GM12878 (cell line): ENCODE data around the gene NOL4L. TPM values are rescaled to one million over a fixed set of nuclear protein-coding genes. Genes with fewer than 3 reads are reported as not detected.

ENCODE experiments used
- ATAC-seq: fragments of 200-7000 bp; cut with Tn5 transposase; 3 replicates; pipeline ENCODE4 v1.9.1; 2020; ENCODE audit warnings: mild to moderate bottlenecking, moderate library complexity
- BruUV-seq: library from RNA; stranded (reverse); fragments of 400-500 nt; replicated peaks from 2 replicates; lab custom pipeline; 2021; lab: Mats Ljungman, UMichigan
- CTCF ChIA-PET: fragments of 300-600 bp; sonication (Branson Sonifier 250); formaldehyde crosslinking; extraction: SDS; loops from one replicate; lab custom pipeline; 2021; ENCODE audit warnings: inconsistent platforms; lab: Yijun Ruan, JAX
- POLR2A ChIA-PET: fragments of 350-600 bp; formaldehyde crosslinking; extraction: SDS; loops from one replicate; lab custom pipeline; 2021; ENCODE audit warnings: inconsistent platforms; lab: Charles Lee
- RAD21 ChIA-PET: fragments of 300-600 bp; sonication (Branson Sonifier 250); formaldehyde crosslinking; loops from one replicate; lab custom pipeline; 2023; ENCODE audit warnings: antibody characterized with exemption; ENCODE audit not compliant: unreplicated experiment; lab: Charles Lee
- SMC1A ChIA-PET: fragments of 300-600 bp; sonication (Branson Sonifier 250); formaldehyde crosslinking; loops from one replicate; lab custom pipeline; 2023; ENCODE audit not compliant: unreplicated experiment, uncharacterized antibody; lab: Charles Lee
- DNase-seq: peaks from one replicate; pipeline ENCODE4 v3.0.0-alpha.2; 2011; ENCODE audit warnings: low read depth, low spot score
- FAIRE-seq: peaks from 3 replicates; lab custom pipeline; 2011; peaks lifted over from hg19 to GRCh38; lab: Jason Lieb, UNC
- H2AFZ ChIP-seq: 2 replicates; pipeline ENCODE4 v1.6.0; 2011; ENCODE audit warnings: low read depth, low read length, control low read depth; ENCODE audit not compliant: control insufficient read depth
- H3K27ac ChIP-seq: 2 replicates; pipeline ENCODE4 v1.5.1; 2011; ENCODE audit warnings: control low read depth; ENCODE audit not compliant: control insufficient read depth, insufficient read depth
- H3K27me3 ChIP-seq, 2 experiments: replicated peaks in 1 of 2; 2 replicates each; pipeline versions ENCODE4 v1.6.0 to v1.6.1; 2011; ENCODE audit warnings: low read length in 1 of 2; ENCODE audit not compliant: control insufficient read depth in 2 of 2, insufficient read depth in 2 of 2
- H3K36me3 ChIP-seq, 2 experiments: 2 replicates each; pipeline ENCODE4 v1.5.1; 2011; ENCODE audit warnings: low read length in 1 of 2; ENCODE audit not compliant: control insufficient read depth in 2 of 2, insufficient read depth in 2 of 2
- H3K4me1 ChIP-seq: 2 replicates; pipeline ENCODE4 v1.6.1; 2011; ENCODE audit warnings: mild to moderate bottlenecking, low read length, moderate library complexity, mixed read lengths; ENCODE audit not compliant: control insufficient read depth, insufficient read depth
- H3K4me2 ChIP-seq: 2 replicates; pipeline ENCODE4 v1.6.0; 2011; ENCODE audit warnings: control low read depth; ENCODE audit not compliant: control insufficient read depth, insufficient read depth
- H3K4me3 ChIP-seq: fragments of 200-600 bp; sonication (generic); 2 replicates; pipeline ENCODE4 v1.5.1; 2016
- H3K79me2 ChIP-seq: 2 replicates; pipeline ENCODE4 v1.6.0; 2011; ENCODE audit warnings: low read length; ENCODE audit not compliant: control insufficient read depth, insufficient read depth
- H3K9ac ChIP-seq: 2 replicates; pipeline ENCODE4 v1.8.0; 2011; ENCODE audit warnings: low read length, control low read depth, mixed read lengths; ENCODE audit not compliant: control insufficient read depth, insufficient read depth
- H3K9me3 ChIP-seq: replicated peaks from 3 replicates; pipeline ENCODE4 v1.5.1; 2011; ENCODE audit warnings: mild to moderate bottlenecking, low read length; ENCODE audit not compliant: control insufficient read depth, insufficient read depth
- H4K20me1 ChIP-seq: 2 replicates; pipeline ENCODE4 v1.6.0; 2011; ENCODE audit not compliant: control insufficient read depth, insufficient read depth
- CBX3 ChIP-seq: fragments of 200-600 bp; sonication (generic); IDR thresholded peaks from 2 replicates; pipeline ENCODE4 v1.6.1; 2016; ENCODE audit warnings: low read depth, borderline replicate concordance
- FOS ChIP-seq: IDR thresholded peaks from 3 replicates; pipeline ENCODE4 v1.6.1; 2011; ENCODE audit warnings: borderline replicate concordance; ENCODE audit not compliant: insufficient read length; ENCODE audit errors: extremely low read depth
- MYB ChIP-seq: fragments of 150-350 bp; IDR thresholded peaks from 2 replicates; pipeline ENCODE4 v1.6.1; 2014; ENCODE audit warnings: mild to moderate bottlenecking, low read depth, low read length, borderline replicate concordance
- NFYA ChIP-seq: IDR thresholded peaks from 2 replicates; pipeline ENCODE4 v1.6.1; 2011; ENCODE audit warnings: low read depth, mild to moderate bottlenecking, low read length, improper control_type of control experiment, borderline replicate concordance
- SPI1 ChIP-seq: IDR thresholded peaks from 2 replicates; pipeline ENCODE4 v1.6.1; 2011; ENCODE audit warnings: low read depth, mild to moderate bottlenecking, low read length, moderate library complexity, borderline replicate concordance; ENCODE audit not compliant: insufficient read depth
- ZBTB40 ChIP-seq: fragments of 450-650 bp; IDR thresholded peaks from 2 replicates; pipeline ENCODE4 v1.6.1; 2016; ENCODE audit warnings: mild to moderate bottlenecking, moderate library complexity, borderline replicate concordance
- ZNF217 ChIP-seq: fragments of 450-650 bp; IDR thresholded peaks from 2 replicates; pipeline ENCODE4 v1.6.1; 2017; ENCODE audit warnings: antibody characterized with exemption, mild to moderate bottlenecking
- WGBS: methylation state at CpG from one replicate; pipeline ENCODE4 v1.1.6; 2016; ENCODE audit warnings: low lambda C conversion rate; ENCODE audit not compliant: insufficient replicate concordance, insufficient coverage; ENCODE audit errors: missing lambda C conversion rate; 5-methylcytosine and 5-hydroxymethylcytosine counted together
- in situ Hi-C: fragments of 300-500 bp; cut with MboI; formaldehyde crosslinking; loops from 9 replicates; pipeline ENCODE4 v1.14.3; 2018; ENCODE audit warnings: mixed read lengths
- intact Hi-C: fragments of 100-400 bp; cut with micrococcal nuclease; formaldehyde crosslinking; loops from one replicate; pipeline ENCODE4 v1.14.2; 2022; ENCODE audit not compliant: unreplicated experiment
- polyA plus RNA-seq, 11 experiments: library from polyadenylated mRNA; depleted of rRNA in 4 of 11; unstranded in 6 of 11; stranded (reverse) in 5 of 11; fragments of >200 nt; fragmentation: Nextera tagmentation in 4 of 11; fragmentation: Illumina TruSeq in 1 of 11; extraction: Ambion mirVana in 4 of 11; extraction: Trizol in 1 of 11; gene quantifications; 1 replicate in 1 of 11; 2 replicates in 10 of 11; pipeline versions ENCODE4 v1.2.1 to v1.2.3, GENCODE V29; 2011 to 2016; ENCODE audit warnings: inconsistent platforms in 2 of 11, missing spikeins in 2 of 11, low read depth in 1 of 11
- total RNA-seq, 4 experiments: library from RNA; depleted of rRNA in 3 of 4; stranded (reverse); fragments of >200 nt in 3 of 4; fragmentation: Illumina TruSeq in 1 of 4; extraction: Trizol in 1 of 4; gene quantifications; 2 replicates each; pipeline versions ENCODE4 v1.2.1 to v1.2.3, GENCODE V29; 2013 to 2021
- TF ChIP-seq, protein P1 (sequence below): IDR thresholded peaks from 2 replicates; pipeline ENCODE4 v1.6.1; 2011; ENCODE audit warnings: low read depth, mild to moderate bottlenecking, low read length, moderate library complexity, borderline replicate concordance; ENCODE audit errors: extremely low read depth
- TF ChIP-seq, protein P2 (sequence below): fragments of 450-650 bp; formaldehyde crosslinking; IDR thresholded peaks from 2 replicates; pipeline ENCODE4 v1.4.0; 2022; ENCODE audit warnings: mild to moderate bottlenecking, moderate library complexity

The NOL4L gene
- total and polyA plus RNA-seq, 10 of the 15 experiments (the other 5 are each of a cell fraction or from before 2014, with no cell fraction given), result 2.3 to 24.0 (median 8.0) TPM

DNA sequence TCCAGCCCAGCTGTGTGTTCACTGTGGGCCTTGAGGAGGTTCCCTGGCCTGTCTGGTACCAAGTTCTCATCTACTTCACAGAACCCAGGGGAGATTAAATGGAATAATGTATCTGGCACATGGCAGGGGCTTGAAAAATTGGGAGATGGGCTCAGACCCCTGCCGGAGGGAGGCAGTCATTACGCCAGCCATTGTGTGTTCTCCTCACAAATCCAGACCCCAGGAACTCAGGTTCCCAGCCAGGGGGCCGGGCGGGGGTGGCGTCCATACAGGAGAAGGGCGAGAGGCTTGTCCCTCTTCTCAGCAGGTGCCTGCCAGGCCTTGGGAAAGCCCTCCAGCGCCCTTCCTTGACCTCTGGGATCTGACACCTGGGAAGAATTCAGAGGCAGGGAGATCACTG, 8.1 kb downstream of the NOL4L start:
- Histone ChIP-seq H4K20me1 (peaks cover 3% of the 10 kb centered on the region; the same call in 1 of the 2 replicates), H3K9me3 (no peaks in the 10 kb centered on the region), H3K27me3 (no peaks in the 10 kb centered on the region), H2AFZ (no peak overlapping the region), H3K79me2 (no peaks in the 10 kb centered on the region; the same call in none of the 2 replicates), H3K27ac (no peak overlapping the region), H3K36me3 (no peaks in the 10 kb centered on the region; a peak in 1 of 4 replicates), H3K4me2 (no peak overlapping the region), H3K9ac (no peak overlapping the region), H3K4me1 (peaks cover 7% of the 10 kb centered on the region), H3K4me3 (no peak overlapping the region)
- 51% methylated on average over 7 of the region's 7 CpGs for WGBS
- ChIA-PET POLR2A (no interaction called here), CTCF (no interaction called here), SMC1A (no interaction called here), RAD21 (interaction anchor here (0.9 kb wide), 1 partner anchor 54 kb away, joined by 3 read pairs; no protein-coding TSS in a partner anchor)
- in situ Hi-C loops, result no loop called here
- TF ChIP-seq NFYA (no peak), FOS (no peak), MYB (no peak)
- no TSS peak for BruUV-seq
- ATAC-seq (no peak), DNase-seq (no peak), FAIRE-seq (no peak)
- intact Hi-C loops, result no loop called here

DNA sequence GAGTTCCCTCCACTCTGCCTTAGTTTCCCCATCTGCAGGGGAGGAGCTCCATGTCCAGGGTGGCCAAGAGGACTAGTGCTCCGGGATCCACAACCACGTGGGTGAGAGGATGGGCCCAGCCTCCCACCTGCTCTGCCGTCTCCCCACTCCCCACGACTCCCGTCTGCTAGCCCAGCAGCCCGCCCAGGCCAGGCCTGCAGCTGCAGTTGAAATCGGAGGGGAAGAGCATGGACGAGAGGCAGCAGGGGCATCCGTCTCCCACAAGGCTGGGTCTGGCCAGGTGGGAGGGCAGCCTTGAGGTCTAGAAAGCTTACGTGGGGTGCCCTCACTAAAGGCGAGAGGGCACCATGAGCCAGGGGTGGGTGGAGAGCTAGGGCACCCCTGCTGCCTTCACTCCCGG, 8.6 kb downstream of the NOL4L start:
- POLR2A ChIA-PET, result no interaction called here
- Histone ChIP-seq H3K9me3 (no peaks in the 10 kb centered on the region), H3K79me2 (no peaks in the 10 kb centered on the region; the same call in none of the 2 replicates), H3K4me2 (no peak overlapping the region), H4K20me1 (peaks cover 3% of the 10 kb centered on the region; the same call in 1 of the 2 replicates), H3K9ac (no peak overlapping the region), H3K27ac (no peak overlapping the region), H3K36me3 (no peaks in the 10 kb centered on the region; a peak in 1 of 4 replicates), H3K4me3 (no peak overlapping the region), H3K4me1 (peaks cover 4% of the 10 kb centered on the region), H2AFZ (no peak overlapping the region), H3K27me3 (no peaks in the 10 kb centered on the region)
- RAD21 ChIA-PET, result no interaction called here
- ATAC-seq, result no peak
- no peak for FAIRE-seq
- CTCF ChIA-PET, result no interaction called here
- SMC1A ChIA-PET, result no interaction called here
- 65% methylated on average over 12 of the region's 12 CpGs for WGBS
- intact Hi-C loops, result no loop called here
- no TSS peak for BruUV-seq
- DNase-seq, result no peak
- in situ Hi-C loops, result no loop called here
- TF ChIP-seq, protein P1, sequence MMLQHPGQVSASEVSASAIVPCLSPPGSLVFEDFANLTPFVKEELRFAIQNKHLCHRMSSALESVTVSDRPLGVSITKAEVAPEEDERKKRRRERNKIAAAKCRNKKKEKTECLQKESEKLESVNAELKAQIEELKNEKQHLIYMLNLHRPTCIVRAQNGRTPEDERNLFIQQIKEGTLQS, result no peak
- TF ChIP-seq ZBTB40 (no peak), ZNF217 (no peak), SPI1 (no peak), CBX3 (no peak)
- TF ChIP-seq, protein P2, sequence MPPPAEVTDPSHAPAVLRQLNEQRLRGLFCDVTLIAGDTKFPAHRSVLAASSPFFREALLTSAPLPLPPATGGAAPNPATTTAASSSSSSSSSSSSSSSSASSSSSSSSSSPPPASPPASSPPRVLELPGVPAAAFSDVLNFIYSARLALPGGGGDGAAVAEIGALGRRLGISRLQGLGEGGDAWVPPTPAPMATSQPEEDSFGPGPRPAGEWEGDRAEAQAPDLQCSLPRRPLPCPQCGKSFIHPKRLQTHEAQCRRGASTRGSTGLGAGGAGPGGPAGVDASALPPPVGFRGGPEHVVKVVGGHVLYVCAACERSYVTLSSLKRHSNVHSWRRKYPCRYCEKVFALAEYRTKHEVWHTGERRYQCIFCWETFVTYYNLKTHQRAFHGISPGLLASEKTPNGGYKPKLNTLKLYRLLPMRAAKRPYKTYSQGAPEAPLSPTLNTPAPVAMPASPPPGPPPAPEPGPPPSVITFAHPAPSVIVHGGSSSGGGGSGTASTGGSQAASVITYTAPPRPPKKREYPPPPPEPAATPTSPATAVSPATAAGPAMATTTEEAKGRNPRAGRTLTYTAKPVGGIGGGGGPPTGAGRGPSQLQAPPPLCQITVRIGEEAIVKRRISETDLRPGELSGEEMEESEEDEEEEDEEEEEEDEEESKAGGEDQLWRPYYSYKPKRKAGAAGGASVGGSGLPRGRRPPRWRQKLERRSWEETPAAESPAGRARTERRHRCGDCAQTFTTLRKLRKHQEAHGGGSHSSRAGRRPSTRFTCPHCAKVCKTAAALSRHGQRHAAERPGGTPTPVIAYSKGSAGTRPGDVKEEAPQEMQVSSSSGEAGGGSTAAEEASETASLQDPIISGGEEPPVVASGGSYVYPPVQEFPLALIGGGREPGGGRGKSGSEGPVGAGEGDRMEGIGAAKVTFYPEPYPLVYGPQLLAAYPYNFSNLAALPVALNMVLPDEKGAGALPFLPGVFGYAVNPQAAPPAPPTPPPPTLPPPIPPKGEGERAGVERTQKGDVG (CRISPR knock-in tag), result no peak
